H1 (cell line): ENCODE measurements around the gene NRIP2.

Experiments used
- EP300 ChIP-seq, 2 experiments: IDR thresholded peaks; 1 replicate in 1 of 2; 2 replicates in 1 of 2; pipeline ENCODE4 v1.6.1; 2011 to 2012; ENCODE audit warnings: low read depth in 2 of 2, low read length in 2 of 2, mild to moderate bottlenecking in 2 of 2, borderline replicate concordance in 1 of 2, inconsistent platforms in 1 of 2, moderate library complexity in 1 of 2
- TF ChIP-seq, protein P1 (sequence below), 3 experiments: IDR thresholded peaks; 1 replicate in 2 of 3; 2 replicates in 1 of 3; pipeline versions ENCODE4 v1.5.1 to v1.6.1; 2011; ENCODE audit warnings: low read length in 3 of 3, mild to moderate bottlenecking in 3 of 3, inconsistent platforms in 2 of 3, low read depth in 1 of 3, moderate library complexity in 1 of 3; ENCODE audit not compliant: insufficient read depth in 1 of 3; ENCODE audit errors: control extremely low read depth in 1 of 3
- TF ChIP-seq, protein P2 (sequence below): IDR thresholded peaks from 2 replicates; pipeline ENCODE4 v1.6.1; 2012; ENCODE audit warnings: inconsistent platforms

DNA sequence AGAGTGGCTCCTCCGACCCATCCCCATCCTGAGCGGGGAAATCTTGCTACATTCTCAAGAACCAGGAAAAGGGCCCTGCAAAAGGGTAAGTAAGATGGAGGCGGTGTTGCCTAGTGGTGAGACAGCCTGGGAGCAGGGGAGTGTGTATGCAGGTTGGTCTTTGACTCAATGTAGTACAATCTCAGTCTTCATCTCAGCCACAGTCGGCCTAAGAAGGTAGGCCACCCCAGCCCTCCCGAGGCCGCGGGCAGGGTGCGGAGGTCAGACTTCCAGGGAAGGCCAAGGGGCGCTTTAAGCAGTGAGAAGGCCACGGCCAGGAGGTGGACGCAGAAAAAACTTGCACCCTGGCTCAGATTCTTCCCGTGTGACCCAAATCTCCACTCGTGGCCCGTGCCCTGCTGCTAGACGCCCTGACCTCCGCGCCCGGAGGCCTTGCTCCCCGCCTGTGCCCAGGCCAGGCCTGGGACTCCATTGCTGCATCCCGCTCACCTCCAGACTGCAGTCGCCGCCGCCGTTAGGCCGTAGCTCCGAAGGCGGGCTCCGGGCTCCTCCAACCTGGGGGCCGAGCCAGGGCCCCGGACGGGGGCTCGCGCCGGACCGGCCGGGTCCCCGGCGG is 41.7 kb upstream of the NRIP2 start:
- TF ChIP-seq, protein P1, sequence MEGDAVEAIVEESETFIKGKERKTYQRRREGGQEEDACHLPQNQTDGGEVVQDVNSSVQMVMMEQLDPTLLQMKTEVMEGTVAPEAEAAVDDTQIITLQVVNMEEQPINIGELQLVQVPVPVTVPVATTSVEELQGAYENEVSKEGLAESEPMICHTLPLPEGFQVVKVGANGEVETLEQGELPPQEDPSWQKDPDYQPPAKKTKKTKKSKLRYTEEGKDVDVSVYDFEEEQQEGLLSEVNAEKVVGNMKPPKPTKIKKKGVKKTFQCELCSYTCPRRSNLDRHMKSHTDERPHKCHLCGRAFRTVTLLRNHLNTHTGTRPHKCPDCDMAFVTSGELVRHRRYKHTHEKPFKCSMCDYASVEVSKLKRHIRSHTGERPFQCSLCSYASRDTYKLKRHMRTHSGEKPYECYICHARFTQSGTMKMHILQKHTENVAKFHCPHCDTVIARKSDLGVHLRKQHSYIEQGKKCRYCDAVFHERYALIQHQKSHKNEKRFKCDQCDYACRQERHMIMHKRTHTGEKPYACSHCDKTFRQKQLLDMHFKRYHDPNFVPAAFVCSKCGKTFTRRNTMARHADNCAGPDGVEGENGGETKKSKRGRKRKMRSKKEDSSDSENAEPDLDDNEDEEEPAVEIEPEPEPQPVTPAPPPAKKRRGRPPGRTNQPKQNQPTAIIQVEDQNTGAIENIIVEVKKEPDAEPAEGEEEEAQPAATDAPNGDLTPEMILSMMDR (IDR thresholded peaks at IDR 0.05; ENCODE audit: control extremely low read depth in 1 of 3, insufficient read depth in 1 of 3, low read depth in 1 of 3, low read length in 3 of 3) = no peak
- TF ChIP-seq EP300 (IDR thresholded peaks at IDR 0.05; ENCODE audit: borderline replicate concordance in 1 of 2, low read depth in 2 of 2, low read length in 2 of 2) = no peak
- TF ChIP-seq, protein P2, sequence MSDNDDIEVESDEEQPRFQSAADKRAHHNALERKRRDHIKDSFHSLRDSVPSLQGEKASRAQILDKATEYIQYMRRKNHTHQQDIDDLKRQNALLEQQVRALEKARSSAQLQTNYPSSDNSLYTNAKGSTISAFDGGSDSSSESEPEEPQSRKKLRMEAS = no peak
